Natural killer cell (primary cell): Measurements from ENCODE around the gene WBP1. TPM values are rescaled to one million over a fixed set of nuclear protein-coding genes. Genes with fewer than 3 reads are reported as not detected.

Source experiments
- ATAC-seq, 3 donors: fragments of 150-1000 bp in 2 of 3; fragments of 200-7000 bp in 1 of 3; cut with Tn5 transposase; 1 replicate in 1 of 3; 2 replicates in 2 of 3; pipeline ENCODE4 v1.10.0; 2021; ENCODE audit warnings: mild to moderate bottlenecking in 2 of 3, moderate library complexity in 2 of 3
- DNase-seq, 2 donors: peaks; one replicate each; pipeline versions ENCODE4 v3.0.0 to v3.0.0-alpha.2; 2013 to 2021; ENCODE audit warnings: mixed read lengths in 1 of 2
- H3K27ac ChIP-seq: one replicate; pipeline ENCODE4 v1.5.1; 2013; ENCODE audit warnings: mild to moderate bottlenecking, low read length
- H3K27me3 ChIP-seq: one replicate; pipeline ENCODE4 v1.6.1; 2013; ENCODE audit warnings: low read length; ENCODE audit not compliant: control insufficient read depth, insufficient read depth
- H3K36me3 ChIP-seq: one replicate; pipeline ENCODE4 v1.6.1; 2013; ENCODE audit warnings: low read length; ENCODE audit not compliant: control insufficient read depth, insufficient read depth
- H3K4me1 ChIP-seq: one replicate; pipeline ENCODE4 v1.6.1; 2013; ENCODE audit warnings: low read length; ENCODE audit not compliant: control insufficient read depth, insufficient read depth
- H3K4me3 ChIP-seq: one replicate; pipeline ENCODE4 v1.5.1; 2013; ENCODE audit warnings: low read length
- H3K9me3 ChIP-seq: one replicate; pipeline ENCODE4 v1.6.1; 2013; ENCODE audit warnings: low read length; ENCODE audit not compliant: control insufficient read depth, insufficient read depth
- H3K27ac Mint-ChIP-seq, 2 donors: one replicate each; pipeline ENCODE4 v1.8.0; 2022; ENCODE audit warnings: mild to moderate bottlenecking in 2 of 2, mixed read lengths in 2 of 2, moderate library complexity in 1 of 2
- H3K27me3 Mint-ChIP-seq, 2 donors: one replicate each; pipeline ENCODE4 v1.8.0; 2022; ENCODE audit warnings: low read depth in 2 of 2, mixed read lengths in 2 of 2
- H3K36me3 Mint-ChIP-seq: one replicate; pipeline ENCODE4 v1.8.0; 2022; ENCODE audit warnings: mixed read lengths
- H3K4me1 Mint-ChIP-seq, 2 donors: one replicate each; pipeline ENCODE4 v1.8.0; 2022; ENCODE audit warnings: mixed read lengths in 2 of 2
- H3K4me3 Mint-ChIP-seq: one replicate; pipeline ENCODE4 v1.8.0; 2022; ENCODE audit warnings: mild to moderate bottlenecking, moderate library complexity, mixed read lengths
- H3K9me3 Mint-ChIP-seq, 2 donors: one replicate each; pipeline ENCODE4 v1.8.0; 2022; ENCODE audit warnings: mixed read lengths in 2 of 2
- WGBS: methylation state at CpG from one replicate; pipeline ENCODE4 v1.1.7; 2013; ENCODE audit warnings: missing lambda C conversion rate; ENCODE audit not compliant: insufficient coverage; 5-methylcytosine and 5-hydroxymethylcytosine counted together
- intact Hi-C: fragments of 100-400 bp; cut with micrococcal nuclease; formaldehyde crosslinking; loops from one replicate; pipeline ENCODE4 v1.14.2; 2022
- total RNA-seq, 4 donors: library from RNA; stranded (reverse); fragments of 120-200 nt in 1 of 4; gene quantifications; one replicate each; pipeline versions ENCODE4 v1.2.3 to v1.2.4, GENCODE V29; 2013 to 2022
- TF ChIP-seq, protein P1 (sequence below): fragments of 200-600 bp; IDR thresholded peaks from one replicate; pipeline ENCODE4 v1.8.0; 2022; ENCODE audit warnings: antibody characterized with exemption

Gene WBP1
- total RNA-seq, 3 donors from 2014 or later (not counting 1 experiment from before 2014, with no cell fraction given), result 65.1 to 68.3 (median 65.4) TPM

DNA sequence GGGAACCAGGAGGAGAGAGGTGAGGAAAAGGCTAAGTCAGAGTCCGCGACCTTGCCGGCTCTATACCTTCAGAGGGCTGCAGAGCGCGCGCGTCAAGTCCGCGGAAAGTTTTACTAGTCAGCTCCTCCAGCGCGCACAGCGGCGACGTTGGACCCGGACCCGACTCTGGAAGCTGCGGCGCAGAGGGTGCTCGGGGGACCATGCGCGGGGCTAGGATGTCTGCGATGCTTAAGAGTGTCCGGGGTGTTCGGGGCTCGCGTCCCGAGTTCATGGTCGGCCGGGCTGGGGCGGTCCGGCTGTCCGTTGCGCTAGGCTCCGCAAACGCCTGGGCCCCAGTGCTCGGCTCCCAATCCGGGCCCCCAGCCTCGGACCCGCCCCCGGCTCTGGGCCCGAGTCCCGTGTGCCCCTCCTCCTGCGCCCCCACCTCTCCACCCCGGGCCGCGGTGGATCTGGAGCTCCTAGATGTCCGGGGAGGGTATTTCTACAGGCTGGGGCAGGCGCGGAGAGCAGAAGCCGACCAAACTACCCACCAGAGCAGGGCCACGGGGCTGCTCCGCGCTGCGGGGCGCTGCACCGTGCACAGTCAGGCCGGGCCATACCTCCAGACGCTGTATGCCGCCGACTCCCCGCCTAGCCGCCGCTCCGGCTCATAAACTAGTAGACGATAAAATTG lies 41.2 kb downstream of the WBP1 start, which contains the start of gene LBX2:
TSS of gene LBX2 (minus strand) at position 337 of the 673 bp plus-strand sequence. CDS start at position 271, 66 bp downstream.
- Histone ChIP-seq H3K27ac (no peak within 1 kb of the TSS), H3K27me3 (peaks cover 5% of the 10 kb centered on the region), H3K4me1 (peaks cover 56% of the 10 kb centered on the region), H3K9me3 (no peaks in the 10 kb centered on the region), H3K36me3 (no peaks in the 10 kb centered on the region), H3K4me3 (peak within 1 kb of the TSS; percentile 52)
- H3K4me3 Mint-ChIP-seq, result peak within 1 kb of the TSS; percentile 90
- ATAC-seq (peak in 1 of 3 donors; percentile 28), DNase-seq (peak in 1 of 2 donors; percentile 48)
- intact Hi-C loops, result no loop called here
- WGBS, result 6% methylated on average over 65 of the region's 65 CpGs
- H3K4me1 Mint-ChIP-seq, result peaks cover 29 to 58% of the 10 kb centered on the region in 2 donors
- H3K9me3 Mint-ChIP-seq, result no peaks in the 10 kb centered on the region
- peaks cover 0 to 8% of the 10 kb centered on the region in 2 donors for H3K27me3 Mint-ChIP-seq
- H3K36me3 Mint-ChIP-seq, result no peaks in the 10 kb centered on the region
- TF ChIP-seq, protein P1, sequence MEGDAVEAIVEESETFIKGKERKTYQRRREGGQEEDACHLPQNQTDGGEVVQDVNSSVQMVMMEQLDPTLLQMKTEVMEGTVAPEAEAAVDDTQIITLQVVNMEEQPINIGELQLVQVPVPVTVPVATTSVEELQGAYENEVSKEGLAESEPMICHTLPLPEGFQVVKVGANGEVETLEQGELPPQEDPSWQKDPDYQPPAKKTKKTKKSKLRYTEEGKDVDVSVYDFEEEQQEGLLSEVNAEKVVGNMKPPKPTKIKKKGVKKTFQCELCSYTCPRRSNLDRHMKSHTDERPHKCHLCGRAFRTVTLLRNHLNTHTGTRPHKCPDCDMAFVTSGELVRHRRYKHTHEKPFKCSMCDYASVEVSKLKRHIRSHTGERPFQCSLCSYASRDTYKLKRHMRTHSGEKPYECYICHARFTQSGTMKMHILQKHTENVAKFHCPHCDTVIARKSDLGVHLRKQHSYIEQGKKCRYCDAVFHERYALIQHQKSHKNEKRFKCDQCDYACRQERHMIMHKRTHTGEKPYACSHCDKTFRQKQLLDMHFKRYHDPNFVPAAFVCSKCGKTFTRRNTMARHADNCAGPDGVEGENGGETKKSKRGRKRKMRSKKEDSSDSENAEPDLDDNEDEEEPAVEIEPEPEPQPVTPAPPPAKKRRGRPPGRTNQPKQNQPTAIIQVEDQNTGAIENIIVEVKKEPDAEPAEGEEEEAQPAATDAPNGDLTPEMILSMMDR, result no peak
- peak within 1 kb of the TSS; percentile 30 to 81 for H3K27ac Mint-ChIP-seq

DNA sequence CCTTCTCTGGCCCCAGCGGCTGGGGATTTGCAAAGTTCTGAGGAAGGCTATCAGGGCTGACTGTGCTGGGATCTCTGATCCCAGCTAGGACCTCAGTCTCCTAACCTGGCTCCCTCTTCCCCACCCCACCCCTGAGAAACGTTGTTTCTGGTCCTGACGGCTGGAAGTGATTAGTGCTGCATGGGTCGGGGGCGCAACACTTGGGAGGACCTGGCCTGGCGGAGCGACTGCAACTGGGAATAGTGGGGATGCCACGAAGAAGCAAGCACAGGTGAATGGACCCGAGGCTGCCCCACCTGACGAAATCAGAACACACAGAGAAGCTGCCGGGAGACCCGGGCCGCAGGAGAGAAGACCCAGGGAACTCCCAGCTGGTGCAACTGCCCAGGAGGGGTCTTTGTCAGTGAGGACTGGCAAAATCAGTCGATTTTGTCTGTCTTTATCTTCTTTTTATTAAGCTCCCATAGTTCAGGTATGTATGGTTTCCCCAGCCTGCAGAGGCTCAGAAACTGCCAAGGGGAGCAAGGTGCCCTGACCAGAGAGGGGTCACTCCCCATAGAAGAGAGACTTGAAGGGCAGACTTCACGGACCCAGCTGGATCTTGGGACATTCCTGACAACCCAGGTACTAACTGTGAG lies 41.8 kb downstream of the WBP1 start:
- H3K27me3 ChIP-seq, result peaks cover 5% of the 10 kb centered on the region
- ATAC-seq (no peak), DNase-seq (no peak)
- H3K36me3 Mint-ChIP-seq, result no peaks in the 10 kb centered on the region
- H3K4me3 Mint-ChIP-seq, result peak overlapping the region; percentile 56
- H3K9me3 Mint-ChIP-seq, result no peaks in the 10 kb centered on the region
- intact Hi-C loops, result no loop called here
- peaks cover 36 to 65% of the 10 kb centered on the region in 2 donors for H3K4me1 Mint-ChIP-seq
- H3K9me3 ChIP-seq, result no peaks in the 10 kb centered on the region
- H3K4me1 ChIP-seq, result peaks cover 56% of the 10 kb centered on the region
- WGBS, result 62% methylated on average over 15 of the region's 15 CpGs
- H3K27ac ChIP-seq, result no peak overlapping the region
- H3K36me3 ChIP-seq, result no peaks in the 10 kb centered on the region
- H3K4me3 ChIP-seq, result no peak overlapping the region
- no peak overlapping the region for H3K27ac Mint-ChIP-seq
- TF ChIP-seq, protein P1, result no peak
- peaks cover 0 to 8% of the 10 kb centered on the region in 2 donors for H3K27me3 Mint-ChIP-seq

DNA sequence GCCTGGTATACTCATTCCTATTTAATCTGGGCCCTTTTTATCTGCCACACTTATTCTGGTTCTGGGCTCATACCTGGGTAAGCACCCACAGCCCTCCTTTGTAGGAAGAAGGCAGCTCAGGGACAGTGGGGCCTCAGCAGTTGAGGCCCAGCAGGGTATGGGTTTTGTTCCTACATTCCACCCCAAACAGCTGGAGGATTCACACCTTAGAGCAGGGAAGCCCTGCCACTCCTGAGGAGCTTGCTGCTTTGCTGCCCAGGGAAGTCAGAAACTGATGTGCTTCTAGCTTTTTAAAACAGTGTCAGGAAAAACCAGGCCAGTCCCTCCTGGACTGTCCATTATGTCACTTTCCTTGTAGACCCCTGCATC lies 42.3 kb downstream of the WBP1 start:
- Histone ChIP-seq H3K36me3 (peaks cover 3% of the 10 kb centered on the region), H3K27ac (no peak overlapping the region), H3K4me3 (no peak overlapping the region), H3K27me3 (peaks cover 5% of the 10 kb centered on the region), H3K9me3 (no peaks in the 10 kb centered on the region), H3K4me1 (peaks cover 59% of the 10 kb centered on the region)
- Mint-ChIP-seq H3K4me3 (peak overlapping the region; percentile 13), H3K4me1 (peaks cover 38 to 70% of the 10 kb centered on the region in 2 donors), H3K27me3 (peaks cover 0 to 8% of the 10 kb centered on the region in 2 donors), H3K36me3 (no peaks in the 10 kb centered on the region), H3K27ac (no peak overlapping the region), H3K9me3 (no peaks in the 10 kb centered on the region)
- intact Hi-C loops, result no loop called here
- no peak for ATAC-seq
- DNase-seq, result no peak
- TF ChIP-seq, protein P1, result no peak
